ENCODE measurements around the gene SOX4. TPM values are rescaled to one million over a fixed set of nuclear protein-coding genes. Genes with fewer than 3 reads are reported as not detected.

SOX4 gene
- total RNA-seq, 3 donors from 2014 or later = 14.9 to 54.5 (median 26.5) TPM

GRCh38 chr6:21589352-21590345 lies 3.9 kb upstream of the SOX4 start:
- H3K4me1 ChIP-seq (ENCODE audit: low read depth) = peaks cover 13% of the 10 kb centered on the region
- H3K4me3 ChIP-seq = peak overlapping the region; percentile 23
- no peaks in the 10 kb centered on the region for H3K9me3 ChIP-seq
- no peaks in the 10 kb centered on the region for H3K36me3 ChIP-seq (ENCODE audit: low read depth)
- ATAC-seq (peak; percentile 65), DNase-seq (peak; percentile 91 to 96 (median 96))
- intact Hi-C loops (cut with DNase I, micrococcal nuclease) = loop anchor here (5.0 to 10.0 kb wide), 3 partner anchors 345 to 1027 kb away; no protein-coding TSS in a partner anchor
- TF ChIP-seq, protein P1, sequence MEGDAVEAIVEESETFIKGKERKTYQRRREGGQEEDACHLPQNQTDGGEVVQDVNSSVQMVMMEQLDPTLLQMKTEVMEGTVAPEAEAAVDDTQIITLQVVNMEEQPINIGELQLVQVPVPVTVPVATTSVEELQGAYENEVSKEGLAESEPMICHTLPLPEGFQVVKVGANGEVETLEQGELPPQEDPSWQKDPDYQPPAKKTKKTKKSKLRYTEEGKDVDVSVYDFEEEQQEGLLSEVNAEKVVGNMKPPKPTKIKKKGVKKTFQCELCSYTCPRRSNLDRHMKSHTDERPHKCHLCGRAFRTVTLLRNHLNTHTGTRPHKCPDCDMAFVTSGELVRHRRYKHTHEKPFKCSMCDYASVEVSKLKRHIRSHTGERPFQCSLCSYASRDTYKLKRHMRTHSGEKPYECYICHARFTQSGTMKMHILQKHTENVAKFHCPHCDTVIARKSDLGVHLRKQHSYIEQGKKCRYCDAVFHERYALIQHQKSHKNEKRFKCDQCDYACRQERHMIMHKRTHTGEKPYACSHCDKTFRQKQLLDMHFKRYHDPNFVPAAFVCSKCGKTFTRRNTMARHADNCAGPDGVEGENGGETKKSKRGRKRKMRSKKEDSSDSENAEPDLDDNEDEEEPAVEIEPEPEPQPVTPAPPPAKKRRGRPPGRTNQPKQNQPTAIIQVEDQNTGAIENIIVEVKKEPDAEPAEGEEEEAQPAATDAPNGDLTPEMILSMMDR (IDR thresholded peaks at IDR 0.05) = peak; percentile 82

DNA sequence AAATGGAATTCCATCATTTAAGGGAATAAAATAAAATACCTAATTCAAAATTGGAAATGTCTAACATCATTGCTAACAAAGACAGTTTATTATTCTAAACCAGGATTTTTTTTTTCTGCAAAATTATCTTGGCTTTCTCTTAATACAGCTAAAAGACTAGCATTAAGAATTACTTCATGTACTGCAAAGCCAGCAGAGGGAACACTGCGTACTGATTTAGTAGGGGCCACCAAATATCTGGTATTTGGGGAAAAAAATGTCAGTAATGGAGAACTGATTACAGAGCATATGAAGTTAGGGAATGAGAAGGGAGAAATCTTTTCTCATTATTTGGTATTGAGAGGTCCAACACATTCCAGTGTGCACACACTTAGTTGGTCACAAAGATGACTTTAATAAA lies 3.2 kb upstream of the SOX4 start:
- no peak overlapping the region for H3K4me3 ChIP-seq
- peaks cover 13% of the 10 kb centered on the region for H3K4me1 ChIP-seq (ENCODE audit: low read depth)
- ATAC-seq (no peak), DNase-seq (no peak)
- TF ChIP-seq, protein P1 (IDR thresholded peaks at IDR 0.05) = no peak
- no peaks in the 10 kb centered on the region for H3K9me3 ChIP-seq
- intact Hi-C loops (cut with DNase I, micrococcal nuclease) = loop anchor here in 1 of 2 donors (10.0 kb wide), 1 partner anchor 344 kb away; no protein-coding TSS in a partner anchor
- H3K36me3 ChIP-seq (ENCODE audit: low read depth) = no peaks in the 10 kb centered on the region

GRCh38 chr6:21591446-21591845 lies 2.1 kb upstream of the SOX4 start:
- H3K4me1 ChIP-seq (ENCODE audit: low read depth) = peaks cover 13% of the 10 kb centered on the region
- DNase-seq = no peak
- ATAC-seq = no peak
- H3K9me3 ChIP-seq = no peaks in the 10 kb centered on the region
- intact Hi-C loops (cut with DNase I, micrococcal nuclease) = loop anchor here in 1 of 2 donors (10.0 kb wide), 1 partner anchor 343 kb away; no protein-coding TSS in a partner anchor
- no peaks in the 10 kb centered on the region for H3K36me3 ChIP-seq (ENCODE audit: low read depth)
- H3K4me3 ChIP-seq = no peak overlapping the region
- TF ChIP-seq, protein P1 (IDR thresholded peaks at IDR 0.05) = no peak

- Histone ChIP-seq H3K9me3 (no peaks in the 10 kb centered on the region), H3K36me3 (ENCODE audit: low read depth) (no peaks in the 10 kb centered on the region), H3K4me3 (no peak overlapping the region), H3K4me1 (ENCODE audit: low read depth) (peaks cover 8% of the 10 kb centered on the region)
- DNase-seq (no peak), ATAC-seq (no peak)
- intact Hi-C loops (cut with DNase I, micrococcal nuclease) = loop anchor here in 1 of 2 donors (10.0 kb wide), 1 partner anchor 342 kb away; no protein-coding TSS in a partner anchor
- TF ChIP-seq, protein P1 (IDR thresholded peaks at IDR 0.05) = no peak
Observed at GRCh38 chr6:21592953-21593352, 598 bp upstream of the SOX4 start.

DNA sequence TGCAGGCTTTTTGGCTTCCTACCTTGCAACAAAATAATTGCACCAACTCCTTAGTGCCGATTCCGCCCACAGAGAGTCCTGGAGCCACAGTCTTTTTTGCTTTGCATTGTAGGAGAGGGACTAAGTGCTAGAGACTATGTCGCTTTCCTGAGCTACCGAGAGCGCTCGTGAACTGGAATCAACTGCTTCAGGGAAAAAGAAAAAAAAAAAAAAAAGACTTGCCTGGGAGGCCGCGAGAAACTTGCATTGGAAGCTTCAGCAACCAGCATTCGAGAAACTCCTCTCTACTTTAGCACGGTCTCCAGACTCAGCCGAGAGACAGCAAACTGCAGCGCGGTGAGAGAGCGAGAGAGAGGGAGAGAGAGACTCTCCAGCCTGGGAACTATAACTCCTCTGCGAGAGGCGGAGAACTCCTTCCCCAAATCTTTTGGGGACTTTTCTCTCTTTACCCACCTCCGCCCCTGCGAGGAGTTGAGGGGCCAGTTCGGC lies 420 bp downstream of the SOX4 start:
- peak; percentile 30 for ATAC-seq
- peak in 2 of 3 donors; percentile 57 to 59 for DNase-seq
- Histone ChIP-seq H3K4me3 (peak overlapping the region; percentile 71), H3K36me3 (ENCODE audit: low read depth) (no peaks in the 10 kb centered on the region), H3K4me1 (ENCODE audit: low read depth) (peaks cover 12% of the 10 kb centered on the region), H3K9me3 (no peaks in the 10 kb centered on the region)
- TF ChIP-seq, protein P1 (IDR thresholded peaks at IDR 0.05) = no peak
- intact Hi-C loops (cut with DNase I, micrococcal nuclease) = loop anchor here in 1 of 2 donors (10.0 kb wide), 1 partner anchor 341 kb away; no protein-coding TSS in a partner anchor

Measured in mucosa of descending colon (tissue), 3 donors.